GM23248 (cell line): ENCODE data around the gene CAMKMT. TPM values are rescaled to one million over a fixed set of nuclear protein-coding genes. Genes with fewer than 3 reads are reported as not detected.

Source experiments
- DNase-seq: peaks from one replicate; pipeline ENCODE4 v3.0.0-alpha.2; 2015
- H2AFZ ChIP-seq: fragments of 200-600 bp; sonication (generic); 2 replicates; pipeline ENCODE4 v1.6.1; 2016; ENCODE audit warnings: antibody characterized with exemption
- H3F3A ChIP-seq: fragments of 200-600 bp; sonication (generic); 2 replicates; pipeline ENCODE4 v1.6.1; 2016; ENCODE audit warnings: mild to moderate bottlenecking, antibody characterized with exemption, mixed run types; ENCODE audit not compliant: insufficient read depth
- H3K27ac ChIP-seq: fragments of 200-600 bp; sonication (generic); 2 replicates; pipeline ENCODE4 v1.5.1; 2016; ENCODE audit warnings: mild to moderate bottlenecking
- H3K27me3 ChIP-seq: fragments of 200-600 bp; sonication (generic); replicated peaks from 2 replicates; pipeline ENCODE4 v1.6.1; 2016; ENCODE audit warnings: mild to moderate bottlenecking; ENCODE audit not compliant: insufficient read depth
- H3K36me3 ChIP-seq: fragments of 200-600 bp; sonication (generic); 2 replicates; pipeline ENCODE4 v1.6.1; 2016; ENCODE audit warnings: low read depth, mild to moderate bottlenecking
- H3K4me1 ChIP-seq: fragments of 200-600 bp; sonication (generic); 2 replicates; pipeline ENCODE4 v1.6.1; 2016; ENCODE audit warnings: mild to moderate bottlenecking; ENCODE audit not compliant: insufficient read depth
- H3K4me2 ChIP-seq: fragments of 200-600 bp; sonication (generic); one replicate; pipeline ENCODE4 v1.6.1; 2016; ENCODE audit warnings: mild to moderate bottlenecking; ENCODE audit not compliant: unreplicated experiment
- H3K4me3 ChIP-seq: fragments of 200-600 bp; sonication (generic); 2 replicates; pipeline ENCODE4 v1.5.1; 2016; ENCODE audit warnings: mild to moderate bottlenecking
- H3K79me2 ChIP-seq: fragments of 200-600 bp; sonication (generic); 2 replicates; pipeline ENCODE4 v1.6.1; 2016; ENCODE audit warnings: mild to moderate bottlenecking; ENCODE audit not compliant: insufficient read depth
- H3K9ac ChIP-seq: fragments of 200-600 bp; sonication (generic); 2 replicates; pipeline ENCODE4 v1.6.1; 2016; ENCODE audit warnings: mild to moderate bottlenecking
- H3K9me2 ChIP-seq: fragments of 200-600 bp; sonication (generic); 2 replicates; pipeline ENCODE4 v1.6.1; 2016; ENCODE audit warnings: mixed run types, mild to moderate bottlenecking, moderate library complexity; ENCODE audit not compliant: insufficient read depth
- H3K9me3 ChIP-seq: fragments of 200-600 bp; sonication (generic); one replicate; pipeline ENCODE4 v1.6.1; 2017; ENCODE audit warnings: low read depth
- H4K20me1 ChIP-seq: fragments of 200-600 bp; sonication (generic); 2 replicates; pipeline ENCODE4 v1.6.0; 2016; ENCODE audit not compliant: insufficient read depth
- EZH2 ChIP-seq: fragments of 200-600 bp; sonication (generic); IDR thresholded peaks from 2 replicates; pipeline ENCODE4 v1.6.1; 2018; ENCODE audit warnings: antibody characterized with exemption, mild to moderate bottlenecking; ENCODE audit not compliant: insufficient read depth, poor library complexity, severe bottlenecking
- EZH2phosphoT487 ChIP-seq: fragments of 200-600 bp; sonication (generic); IDR thresholded peaks from 2 replicates; pipeline ENCODE4 v1.6.1; 2018; ENCODE audit warnings: antibody characterized with exemption, moderate library complexity, mild to moderate bottlenecking, low read depth; ENCODE audit not compliant: insufficient read depth
- WGBS, 2 experiments: methylation state at CpG; one replicate each; pipeline ENCODE4 v1.1.6; 2015 to 2017; ENCODE audit warnings: low lambda C conversion rate in 2 of 2, low coverage in 1 of 2; ENCODE audit errors: missing lambda C conversion rate in 2 of 2; 5-methylcytosine and 5-hydroxymethylcytosine counted together
- in situ Hi-C: fragments of 300-500 bp; cut with MboI; formaldehyde crosslinking; loops from 2 replicates; pipeline ENCODE4 v1.15.0; 2020
- polyA plus RNA-seq: library from polyadenylated mRNA; unstranded; fragments of >200 nt; fragmentation: Nextera tagmentation; extraction: Ambion mirVana; gene quantifications from 2 replicates; pipeline ENCODE4 v1.2.1, GENCODE V29; 2016
- total RNA-seq: library from RNA; depleted of rRNA; stranded (reverse); fragments of >200 nt; shearing (Covaris generic); gene quantifications from 2 replicates; pipeline ENCODE4 v1.2.3, GENCODE V29; 2014

CAMKMT gene
- total and polyA plus RNA-seq, 2 experiments from 2014 or later, result 3.1 to 6.9 TPM

- in situ Hi-C loops, result no loop called here
These were observed 425.9 kb downstream of the CAMKMT start for GRCh38 chr2:44787663-44788062.

DNA sequence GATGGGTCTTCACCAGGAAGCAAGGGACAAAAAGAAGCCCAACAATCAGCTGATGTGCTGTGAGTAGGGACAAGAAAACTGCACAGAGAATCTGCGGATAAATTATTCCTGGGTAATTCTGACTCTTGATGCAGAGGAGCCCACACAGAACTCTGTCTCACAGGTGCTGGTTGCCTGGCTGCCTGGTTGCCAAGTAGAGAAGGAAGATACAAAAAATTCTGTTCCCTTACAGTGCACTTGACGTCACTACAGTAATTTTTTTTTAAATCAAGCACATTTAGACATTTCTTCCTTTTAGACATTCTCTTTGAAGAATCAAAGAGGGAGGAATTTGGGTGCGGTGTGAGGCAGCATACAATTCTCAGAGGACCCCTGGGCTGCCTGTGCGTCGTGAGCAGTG lies 427.7 kb downstream of the CAMKMT start:
- H3F3A ChIP-seq, result no peaks in the 10 kb centered on the region
- H2AFZ ChIP-seq, result no peak overlapping the region
- H3K79me2 ChIP-seq, result no peaks in the 10 kb centered on the region
- in situ Hi-C loops, result no loop called here
- no peak for TF ChIP-seq EZH2
- no peak for TF ChIP-seq EZH2phosphoT487
- no peaks in the 10 kb centered on the region for H3K9me3 ChIP-seq
- no peak overlapping the region for H3K4me2 ChIP-seq
- no peak overlapping the region for H3K27ac ChIP-seq
- no peaks in the 10 kb centered on the region for H4K20me1 ChIP-seq
- peaks cover 23% of the 10 kb centered on the region for H3K27me3 ChIP-seq
- H3K36me3 ChIP-seq, result no peaks in the 10 kb centered on the region
- H3K4me3 ChIP-seq, result no peak overlapping the region
- H3K4me1 ChIP-seq, result no peaks in the 10 kb centered on the region
- WGBS, 2 experiments, result 21 to 24% methylated on average over 5 of the region's 5 CpGs
- no peaks in the 10 kb centered on the region for H3K9me2 ChIP-seq
- no peak overlapping the region for H3K9ac ChIP-seq
- DNase-seq, result no peak

More at GRCh38 chr2:44787663-44788062, 425.9 kb downstream of the CAMKMT start:
- no peaks in the 10 kb centered on the region for H4K20me1 ChIP-seq
- no peak overlapping the region for H3K4me3 ChIP-seq
- no peaks in the 10 kb centered on the region for H3K36me3 ChIP-seq
- TF ChIP-seq EZH2phosphoT487, result no peak
- TF ChIP-seq EZH2, result no peak
- no peaks in the 10 kb centered on the region for H3K4me1 ChIP-seq
- H2AFZ ChIP-seq, result no peak overlapping the region
- no peak overlapping the region for H3K27ac ChIP-seq
- no peaks in the 10 kb centered on the region for H3K9me2 ChIP-seq
- no peaks in the 10 kb centered on the region for H3K79me2 ChIP-seq
- H3K4me2 ChIP-seq, result no peak overlapping the region
- no peaks in the 10 kb centered on the region for H3F3A ChIP-seq
- peaks cover 16% of the 10 kb centered on the region for H3K27me3 ChIP-seq
- H3K9ac ChIP-seq, result no peak overlapping the region
- no peaks in the 10 kb centered on the region for H3K9me3 ChIP-seq
- DNase-seq, result no peak
- WGBS, 2 experiments, result 50 to 52% methylated on average over 6 of the region's 6 CpGs

DNA sequence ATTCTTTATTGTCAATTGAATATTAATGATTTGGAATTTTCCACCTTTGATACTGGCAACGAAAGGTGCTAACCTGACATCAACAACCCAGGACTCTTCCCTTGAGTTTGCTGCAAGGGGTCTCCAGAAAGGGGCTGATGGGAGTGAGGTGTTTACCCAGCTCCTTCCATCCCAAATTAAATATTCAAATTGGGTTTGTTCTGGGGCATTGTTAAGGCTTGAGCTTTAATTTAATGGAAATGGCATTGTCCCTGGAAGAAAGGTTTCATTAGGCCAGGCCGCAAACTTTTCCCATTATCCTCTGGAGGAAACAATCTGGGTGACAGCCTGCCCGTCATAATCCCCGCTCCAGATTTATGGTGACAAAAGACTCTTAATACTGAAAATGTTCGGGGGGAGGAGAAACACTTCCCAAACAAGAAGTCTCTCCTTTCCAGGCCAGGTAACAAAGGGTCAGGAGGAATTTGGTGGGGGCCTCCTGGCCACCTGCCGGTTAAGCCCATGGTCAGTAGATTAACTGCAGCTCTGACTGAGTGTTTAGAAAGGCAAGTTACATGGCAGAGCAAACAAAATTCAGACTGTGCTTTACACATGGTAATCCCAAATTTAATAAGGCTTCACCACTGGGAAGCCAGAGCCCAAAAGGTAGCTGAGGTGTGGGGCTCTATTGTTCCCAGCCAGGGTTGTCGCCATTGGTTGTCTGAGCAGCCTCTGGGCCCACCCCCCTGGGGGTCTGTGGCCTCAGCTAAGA lies 428.4 kb downstream of the CAMKMT start:
- Histone ChIP-seq H2AFZ (no peak overlapping the region), H3K9ac (no peak overlapping the region), H3F3A (no peaks in the 10 kb centered on the region), H4K20me1 (no peaks in the 10 kb centered on the region), H3K4me1 (no peaks in the 10 kb centered on the region), H3K9me2 (no peaks in the 10 kb centered on the region), H3K27ac (no peak overlapping the region), H3K36me3 (no peaks in the 10 kb centered on the region), H3K9me3 (no peaks in the 10 kb centered on the region), H3K27me3 (peaks cover 23% of the 10 kb centered on the region), H3K4me2 (no peak overlapping the region), H3K4me3 (no peak overlapping the region), H3K79me2 (no peaks in the 10 kb centered on the region)
- 30 to 36% methylated on average over 7 of the region's 7 CpGs for WGBS, 2 experiments
- in situ Hi-C loops, result no loop called here
- no peak for TF ChIP-seq EZH2
- TF ChIP-seq EZH2phosphoT487, result no peak
- no peak for DNase-seq

GRCh38 chr2:44793322-44793870 lies 431.6 kb downstream of the CAMKMT start:
- in situ Hi-C loops, result no loop called here
- Histone ChIP-seq H3K27ac (no peak overlapping the region), H3K4me1 (no peaks in the 10 kb centered on the region), H2AFZ (no peak overlapping the region), H3K4me3 (no peak overlapping the region), H3K4me2 (no peak overlapping the region), H3K9me2 (no peaks in the 10 kb centered on the region), H3F3A (no peaks in the 10 kb centered on the region), H3K36me3 (no peaks in the 10 kb centered on the region), H4K20me1 (no peaks in the 10 kb centered on the region), H3K9ac (no peak overlapping the region), H3K79me2 (no peaks in the 10 kb centered on the region), H3K27me3 (peaks cover 47% of the 10 kb centered on the region), H3K9me3 (no peaks in the 10 kb centered on the region)
- TF ChIP-seq EZH2phosphoT487, result no peak
- TF ChIP-seq EZH2, result no peak
- peak; percentile 48 for DNase-seq
